GM23248 (cell line): Measurements from ENCODE around the gene PKD1. TPM values are rescaled to one million over a fixed set of nuclear protein-coding genes. Genes with fewer than 3 reads are reported as not detected.

Source experiments
- DNase-seq: peaks from one replicate; pipeline ENCODE4 v3.0.0-alpha.2; 2015
- H2AFZ ChIP-seq: fragments of 200-600 bp; sonication (generic); 2 replicates; pipeline ENCODE4 v1.6.1; 2016; ENCODE audit warnings: antibody characterized with exemption
- H3F3A ChIP-seq: fragments of 200-600 bp; sonication (generic); 2 replicates; pipeline ENCODE4 v1.6.1; 2016; ENCODE audit warnings: mild to moderate bottlenecking, antibody characterized with exemption, mixed run types; ENCODE audit not compliant: insufficient read depth
- H3K27ac ChIP-seq: fragments of 200-600 bp; sonication (generic); 2 replicates; pipeline ENCODE4 v1.5.1; 2016; ENCODE audit warnings: mild to moderate bottlenecking
- H3K27me3 ChIP-seq: fragments of 200-600 bp; sonication (generic); replicated peaks from 2 replicates; pipeline ENCODE4 v1.6.1; 2016; ENCODE audit warnings: mild to moderate bottlenecking; ENCODE audit not compliant: insufficient read depth
- H3K36me3 ChIP-seq: fragments of 200-600 bp; sonication (generic); 2 replicates; pipeline ENCODE4 v1.6.1; 2016; ENCODE audit warnings: low read depth, mild to moderate bottlenecking
- H3K4me1 ChIP-seq: fragments of 200-600 bp; sonication (generic); 2 replicates; pipeline ENCODE4 v1.6.1; 2016; ENCODE audit warnings: mild to moderate bottlenecking; ENCODE audit not compliant: insufficient read depth
- H3K4me2 ChIP-seq: fragments of 200-600 bp; sonication (generic); one replicate; pipeline ENCODE4 v1.6.1; 2016; ENCODE audit warnings: mild to moderate bottlenecking; ENCODE audit not compliant: unreplicated experiment
- H3K4me3 ChIP-seq: fragments of 200-600 bp; sonication (generic); 2 replicates; pipeline ENCODE4 v1.5.1; 2016; ENCODE audit warnings: mild to moderate bottlenecking
- H3K79me2 ChIP-seq: fragments of 200-600 bp; sonication (generic); 2 replicates; pipeline ENCODE4 v1.6.1; 2016; ENCODE audit warnings: mild to moderate bottlenecking; ENCODE audit not compliant: insufficient read depth
- H3K9ac ChIP-seq: fragments of 200-600 bp; sonication (generic); 2 replicates; pipeline ENCODE4 v1.6.1; 2016; ENCODE audit warnings: mild to moderate bottlenecking
- H3K9me2 ChIP-seq: fragments of 200-600 bp; sonication (generic); 2 replicates; pipeline ENCODE4 v1.6.1; 2016; ENCODE audit warnings: mixed run types, mild to moderate bottlenecking, moderate library complexity; ENCODE audit not compliant: insufficient read depth
- H3K9me3 ChIP-seq: fragments of 200-600 bp; sonication (generic); one replicate; pipeline ENCODE4 v1.6.1; 2017; ENCODE audit warnings: low read depth
- H4K20me1 ChIP-seq: fragments of 200-600 bp; sonication (generic); 2 replicates; pipeline ENCODE4 v1.6.0; 2016; ENCODE audit not compliant: insufficient read depth
- EZH2 ChIP-seq: fragments of 200-600 bp; sonication (generic); IDR thresholded peaks from 2 replicates; pipeline ENCODE4 v1.6.1; 2018; ENCODE audit warnings: antibody characterized with exemption, mild to moderate bottlenecking; ENCODE audit not compliant: insufficient read depth, poor library complexity, severe bottlenecking
- EZH2phosphoT487 ChIP-seq: fragments of 200-600 bp; sonication (generic); IDR thresholded peaks from 2 replicates; pipeline ENCODE4 v1.6.1; 2018; ENCODE audit warnings: antibody characterized with exemption, moderate library complexity, mild to moderate bottlenecking, low read depth; ENCODE audit not compliant: insufficient read depth
- WGBS, 2 experiments: methylation state at CpG; one replicate each; pipeline ENCODE4 v1.1.6; 2015 to 2017; ENCODE audit warnings: low lambda C conversion rate in 2 of 2, low coverage in 1 of 2; ENCODE audit errors: missing lambda C conversion rate in 2 of 2; 5-methylcytosine and 5-hydroxymethylcytosine counted together
- in situ Hi-C: fragments of 300-500 bp; cut with MboI; formaldehyde crosslinking; loops from 2 replicates; pipeline ENCODE4 v1.15.0; 2020
- polyA plus RNA-seq: library from polyadenylated mRNA; unstranded; fragments of >200 nt; fragmentation: Nextera tagmentation; extraction: Ambion mirVana; gene quantifications from 2 replicates; pipeline ENCODE4 v1.2.1, GENCODE V29; 2016
- total RNA-seq: library from RNA; depleted of rRNA; stranded (reverse); fragments of >200 nt; shearing (Covaris generic); gene quantifications from 2 replicates; pipeline ENCODE4 v1.2.3, GENCODE V29; 2014

Gene PKD1
- total and polyA plus RNA-seq, 2 experiments from 2014 or later: 48.4 to 201 TPM

- H3K9ac ChIP-seq: no peak overlapping the region
- no peak for DNase-seq
- no peak overlapping the region for H3K4me3 ChIP-seq
- H3K9me3 ChIP-seq: no peaks in the 10 kb centered on the region
- H3K9me2 ChIP-seq: no peaks in the 10 kb centered on the region
- H4K20me1 ChIP-seq: no peaks in the 10 kb centered on the region
- WGBS, 2 experiments: 80% methylated on average over 23 to 26 of the region's 26 CpGs
- no peaks in the 10 kb centered on the region for H3K36me3 ChIP-seq
- H3K27ac ChIP-seq: no peak overlapping the region
- TF ChIP-seq EZH2 (no peak), EZH2phosphoT487 (no peak)
- H3K79me2 ChIP-seq: peaks cover 11% of the 10 kb centered on the region
- in situ Hi-C loops: no loop called here
- no peak overlapping the region for H3K4me2 ChIP-seq
- H3K4me1 ChIP-seq: peaks cover 7% of the 10 kb centered on the region
- H3K27me3 ChIP-seq: no peaks in the 10 kb centered on the region
- H2AFZ ChIP-seq: no peak overlapping the region
- H3F3A ChIP-seq: no peaks in the 10 kb centered on the region
These were observed 91.8 kb downstream of the PKD1 start for GRCh38 chr16:2043667-2044451.

- no peak overlapping the region for H3K27ac ChIP-seq
- H3K4me1 ChIP-seq: peaks cover 7% of the 10 kb centered on the region
- H3K27me3 ChIP-seq: no peaks in the 10 kb centered on the region
- peaks cover 3% of the 10 kb centered on the region for H3K79me2 ChIP-seq
- no peak overlapping the region for H3K9ac ChIP-seq
- no peak overlapping the region for H2AFZ ChIP-seq
- in situ Hi-C loops: no loop called here
- no peaks in the 10 kb centered on the region for H3K9me2 ChIP-seq
- no peak overlapping the region for H3K4me2 ChIP-seq
- no peak for DNase-seq
- no peaks in the 10 kb centered on the region for H3F3A ChIP-seq
- WGBS, 2 experiments: 96 to 97% methylated on average over 11 of the region's 11 CpGs
- TF ChIP-seq EZH2phosphoT487 (no peak), EZH2 (no peak)
- H3K36me3 ChIP-seq: no peaks in the 10 kb centered on the region
- no peaks in the 10 kb centered on the region for H3K9me3 ChIP-seq
- no peaks in the 10 kb centered on the region for H4K20me1 ChIP-seq
- H3K4me3 ChIP-seq: no peak overlapping the region
These were observed 92.6 kb downstream of the PKD1 start for GRCh38 chr16:2042986-2043666.

DNA sequence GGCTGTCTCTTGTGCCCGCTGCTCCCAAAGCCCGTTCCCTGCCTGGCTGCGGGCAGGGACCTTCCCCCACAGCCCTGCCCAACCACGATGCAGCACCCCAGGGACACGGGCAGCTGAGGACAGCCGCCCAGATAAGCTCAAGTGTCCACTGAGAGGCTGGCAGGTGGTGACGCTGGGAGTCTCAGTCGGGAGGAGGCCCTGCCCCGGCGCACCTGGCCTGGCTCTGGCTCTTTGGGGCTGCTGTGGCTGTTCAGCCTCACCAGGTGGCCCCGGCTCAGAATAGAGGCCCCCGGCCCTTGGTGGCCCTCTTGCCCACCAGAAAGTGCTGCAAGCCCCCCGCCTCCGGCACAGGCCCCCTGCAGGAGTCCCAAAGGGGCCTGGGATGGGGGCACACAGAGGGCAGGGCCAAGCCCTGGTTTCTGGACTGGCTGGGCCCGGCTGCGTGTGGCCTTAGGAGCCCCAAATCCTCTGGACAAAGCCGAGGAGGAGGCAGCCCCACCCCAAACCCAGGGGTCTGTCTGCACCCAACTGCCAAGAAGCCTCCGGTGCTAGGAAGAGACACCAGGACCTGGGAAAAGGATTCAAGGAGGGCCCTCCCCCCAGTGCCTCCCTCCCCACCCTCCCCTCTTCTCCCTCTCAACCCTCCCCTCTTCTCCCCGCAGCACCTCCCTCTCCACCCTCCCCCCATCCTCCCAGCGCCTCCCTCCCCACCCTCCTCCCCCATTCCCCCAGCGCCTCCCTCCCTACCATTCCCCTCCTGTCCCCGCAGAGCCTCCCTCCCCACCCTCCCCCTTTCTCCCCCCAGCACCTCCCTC lies 93.3 kb downstream of the PKD1 start:
- no peaks in the 10 kb centered on the region for H3K27me3 ChIP-seq
- in situ Hi-C loops: no loop called here
- 87 to 96% methylated on average over 14 to 21 of the region's 22 CpGs for WGBS, 2 experiments

DNA sequence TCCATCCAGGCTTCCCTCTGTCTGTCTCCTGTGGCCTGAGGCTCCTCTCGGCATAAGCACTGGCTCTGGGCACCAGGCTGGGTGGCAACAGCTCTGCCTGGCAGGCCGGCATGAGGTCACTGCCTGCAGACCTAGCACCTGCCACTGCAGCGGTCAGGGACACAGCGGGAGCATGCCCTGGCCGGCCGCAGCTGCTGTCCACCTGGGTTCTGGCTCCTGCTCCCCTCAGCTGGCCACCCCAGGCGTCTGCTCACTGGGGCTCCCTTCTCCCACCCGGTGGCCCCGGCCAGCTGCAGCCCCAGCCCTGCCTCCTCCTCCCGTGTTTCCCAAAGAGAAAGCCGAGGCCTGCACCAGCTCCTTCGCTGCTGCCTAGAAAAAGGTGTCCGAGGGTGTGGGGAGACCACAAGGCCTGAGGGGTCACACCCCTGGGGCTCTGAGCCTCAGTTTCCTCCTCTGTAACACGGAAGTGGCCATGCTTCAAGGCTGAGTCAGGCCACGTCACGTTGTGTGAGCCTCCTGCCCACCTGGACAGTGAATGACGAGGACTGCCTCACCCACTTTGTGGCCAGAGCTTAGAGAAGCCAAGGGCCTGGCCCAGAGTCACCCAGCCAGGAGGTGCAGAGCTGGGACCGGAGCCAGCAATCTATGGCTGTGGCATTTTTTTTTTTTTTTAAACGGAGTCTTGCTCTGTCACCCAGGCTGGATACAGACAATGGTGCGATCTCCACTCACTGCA lies 94.7 kb downstream of the PKD1 start:
- peaks cover 10% of the 10 kb centered on the region for H3K4me1 ChIP-seq

More for the DNA sequence above, 93.3 kb downstream of the PKD1 start:
- H3K9me3 ChIP-seq: no peaks in the 10 kb centered on the region
- H3K4me1 ChIP-seq: peaks cover 7% of the 10 kb centered on the region
- no peak overlapping the region for H3K4me2 ChIP-seq
- no peaks in the 10 kb centered on the region for H3K79me2 ChIP-seq
- TF ChIP-seq EZH2 (no peak), EZH2phosphoT487 (no peak)
- no peak for DNase-seq
- H3K9ac ChIP-seq: no peak overlapping the region
- H3F3A ChIP-seq: no peaks in the 10 kb centered on the region
- H3K27ac ChIP-seq: no peak overlapping the region
- no peak overlapping the region for H3K4me3 ChIP-seq
- no peaks in the 10 kb centered on the region for H3K36me3 ChIP-seq
- H3K9me2 ChIP-seq: no peaks in the 10 kb centered on the region
- no peaks in the 10 kb centered on the region for H4K20me1 ChIP-seq
- no peak overlapping the region for H2AFZ ChIP-seq

More for the DNA sequence above, 94.7 kb downstream of the PKD1 start:
- H3K27ac ChIP-seq: no peak overlapping the region
- H3K27me3 ChIP-seq: no peaks in the 10 kb centered on the region
- no peak overlapping the region for H3K4me3 ChIP-seq
- no peaks in the 10 kb centered on the region for H3K9me2 ChIP-seq
- no peaks in the 10 kb centered on the region for H3F3A ChIP-seq
- no peak for DNase-seq
- TF ChIP-seq EZH2 (no peak), EZH2phosphoT487 (no peak)
- 86 to 87% methylated on average over 18 to 20 of the region's 20 CpGs for WGBS, 2 experiments
- in situ Hi-C loops: no loop called here
- H4K20me1 ChIP-seq: no peaks in the 10 kb centered on the region
- no peaks in the 10 kb centered on the region for H3K36me3 ChIP-seq
- no peak overlapping the region for H2AFZ ChIP-seq
- no peak overlapping the region for H3K4me2 ChIP-seq
- H3K79me2 ChIP-seq: 0 out of 2 replicates have a peak, but pooled peaks cover 7% of the 10 kb centered on the region
- H3K9me3 ChIP-seq: no peaks in the 10 kb centered on the region
- H3K9ac ChIP-seq: no peak overlapping the region
